Measurements from ENCODE around the gene SPPL2B. TPM values are rescaled to one million over a fixed set of nuclear protein-coding genes. Genes with fewer than 3 reads are reported as not detected.

The SPPL2B gene, protein sequence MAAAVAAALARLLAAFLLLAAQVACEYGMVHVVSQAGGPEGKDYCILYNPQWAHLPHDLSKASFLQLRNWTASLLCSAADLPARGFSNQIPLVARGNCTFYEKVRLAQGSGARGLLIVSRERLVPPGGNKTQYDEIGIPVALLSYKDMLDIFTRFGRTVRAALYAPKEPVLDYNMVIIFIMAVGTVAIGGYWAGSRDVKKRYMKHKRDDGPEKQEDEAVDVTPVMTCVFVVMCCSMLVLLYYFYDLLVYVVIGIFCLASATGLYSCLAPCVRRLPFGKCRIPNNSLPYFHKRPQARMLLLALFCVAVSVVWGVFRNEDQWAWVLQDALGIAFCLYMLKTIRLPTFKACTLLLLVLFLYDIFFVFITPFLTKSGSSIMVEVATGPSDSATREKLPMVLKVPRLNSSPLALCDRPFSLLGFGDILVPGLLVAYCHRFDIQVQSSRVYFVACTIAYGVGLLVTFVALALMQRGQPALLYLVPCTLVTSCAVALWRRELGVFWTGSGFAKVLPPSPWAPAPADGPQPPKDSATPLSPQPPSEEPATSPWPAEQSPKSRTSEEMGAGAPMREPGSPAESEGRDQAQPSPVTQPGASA
- 18.6 and 25.1 TPM in 2 replicates for total RNA-seq

DNA sequence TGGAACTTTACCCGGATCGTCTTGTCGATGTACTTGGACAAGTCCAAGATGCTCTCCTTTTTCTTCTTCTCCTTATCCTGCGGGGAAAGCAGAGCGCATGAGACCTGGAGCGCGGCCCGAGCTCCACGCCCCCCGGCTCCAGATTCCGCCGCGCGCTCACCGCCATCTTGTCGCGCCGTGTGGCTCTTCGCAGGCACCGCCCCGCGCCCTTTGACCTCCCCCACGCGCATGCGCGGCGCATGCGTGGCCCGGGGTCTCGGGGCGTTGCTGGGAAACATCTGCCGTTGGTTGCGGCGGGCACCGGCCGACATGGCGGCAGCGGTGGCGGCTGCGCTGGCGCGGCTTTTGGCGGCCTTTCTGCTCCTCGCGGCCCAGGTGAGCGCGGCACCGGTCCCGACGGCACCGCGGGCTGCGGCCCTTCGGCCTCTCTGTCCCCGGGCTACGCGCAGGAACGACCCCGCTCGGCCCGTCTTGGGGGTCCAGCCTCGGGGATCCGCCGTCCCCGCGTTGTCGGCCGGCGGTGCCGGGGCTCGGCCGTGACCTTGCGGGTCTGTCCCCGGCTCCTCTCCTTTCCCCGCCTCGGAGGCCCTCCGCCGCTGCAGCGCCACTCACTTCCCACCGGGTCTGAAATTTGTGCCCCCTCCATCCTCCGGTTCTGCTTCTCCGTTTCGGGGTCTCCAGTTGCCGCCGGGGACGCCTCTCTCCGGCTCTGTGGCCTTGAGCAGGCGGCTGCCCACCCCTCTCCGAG lies at the start of gene SPPL2B, which contains the start of gene LSM7:
Gene SPPL2B, plus strand, starts transcription at position 284 of the 748 bp plus-strand sequence. Its CDS starts 26 bp downstream, at position 310.
Gene LSM7, minus strand, starts transcription at position 186 of the 748 bp plus-strand sequence. Its CDS starts 20 bp downstream, at position 166.

GRCh38 chr19:2282062-2282861 lies 46.2 kb upstream of the SPPL2B start, which contains the start of gene PEAK3:
TSS of gene PEAK3 (minus strand) at chr19:2282175. CDS start at chr19:2280931, 1,244 bp downstream.

GRCh38 chr19:2308114-2308556 lies 20.3 kb upstream of the SPPL2B start, which contains the start of gene LINGO3:
TSS of gene LINGO3 (minus strand) at chr19:2308154. CDS start at chr19:2291776, 16,378 bp downstream.

DNA sequence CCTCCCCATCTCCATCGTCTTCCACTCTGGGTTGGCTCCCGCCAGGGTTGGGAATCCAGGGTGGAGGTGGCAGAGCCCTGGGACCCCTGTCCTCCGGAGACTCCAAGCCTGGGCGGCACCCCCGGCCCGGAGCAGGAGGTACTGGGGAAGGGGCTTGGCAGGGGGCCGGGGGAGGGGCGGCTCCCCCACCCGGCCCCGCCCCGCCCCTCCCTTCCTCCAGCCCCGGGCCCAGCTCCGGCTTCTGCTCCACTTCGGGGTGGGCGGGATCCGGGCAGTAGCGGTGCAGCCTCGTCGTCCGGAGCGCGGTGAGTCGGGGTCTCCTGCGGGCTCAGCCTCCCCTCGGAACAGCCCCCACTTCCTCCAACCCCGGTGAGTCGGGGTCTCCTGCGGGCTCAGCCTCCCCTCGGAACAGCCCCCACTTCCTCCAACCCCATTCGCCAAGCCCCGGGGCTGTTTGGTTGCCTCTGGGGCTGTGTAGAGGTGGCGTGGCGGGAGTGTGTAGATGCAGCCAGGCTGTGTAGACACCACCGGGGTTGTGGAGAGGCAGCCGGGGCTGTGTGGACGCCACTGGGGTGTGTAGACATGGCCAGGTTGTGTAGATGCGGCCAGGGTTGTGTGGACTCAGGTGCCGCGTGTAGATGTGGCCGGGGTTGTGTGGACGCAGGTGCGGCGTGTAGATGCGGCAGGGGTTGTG lies 31.7 kb downstream of the SPPL2B start, which contains the start of gene TMPRSS9:
Gene TMPRSS9, plus strand, starts transcription at position 274 of the 694 bp plus-strand sequence. CDS start 29,521 bp downstream, outside the sequence.

Other genes starting within 250 kb of the SPPL2B start
- 14.1 and 20.4 TPM in 2 replicates for gene MOB3A, start 232.4 kb upstream of the SPPL2B start, total RNA-seq
- 0.95 and 1.4 TPM in 2 replicates for gene IZUMO4, start 231.8 kb upstream of the SPPL2B start, total RNA-seq
- 56.6 and 61.2 TPM in 2 replicates for gene AP3D1, start 177.1 kb upstream of the SPPL2B start, total RNA-seq
- gene DOT1L, start 164.8 kb upstream of the SPPL2B start, total RNA-seq = 2.2 and 2.8 TPM in 2 replicates
- 62.7 and 69.4 TPM in 2 replicates for gene PLEKHJ1, start 92.4 kb upstream of the SPPL2B start, total RNA-seq
- 46.4 and 56.8 TPM in 2 replicates for gene SF3A2, start 91.9 kb upstream of the SPPL2B start, total RNA-seq
- gene AMH, start 79.4 kb upstream of the SPPL2B start, total RNA-seq = 1.3 and 2.0 TPM in 2 replicates
- gene JSRP1, start 72.3 kb upstream of the SPPL2B start, total RNA-seq = 0.43 TPM in 1 of 2 replicates, not detected in the other
- gene PEAK3, start 46.5 kb upstream of the SPPL2B start, total RNA-seq = 0.22 and 0.26 TPM in 2 replicates
- gene LINGO3, start 20.5 kb upstream of the SPPL2B start, total RNA-seq = not detected in 2 replicates
- 78.6 and 88.9 TPM in 2 replicates for gene LSM7, start 98 bp upstream of the SPPL2B start, total RNA-seq
- gene TMPRSS9, start 31.6 kb downstream of the SPPL2B start, total RNA-seq = under 0.01 TPM in 2 replicates
- 42.1 and 43.8 TPM in 2 replicates for gene TIMM13, start 98.9 kb downstream of the SPPL2B start, total RNA-seq
- gene LMNB2, start 128.3 kb downstream of the SPPL2B start, total RNA-seq = 36.4 and 36.7 TPM in 2 replicates
- gene GADD45B, start 147.4 kb downstream of the SPPL2B start, total RNA-seq = 36.7 and 106 TPM in 2 replicates

Measured in dermis lymphatic vessel endothelial cell (primary cell).